Mesenchymal stem cell (in vitro differentiated cells and primary cell): ENCODE results near the gene NECTIN1.

Source experiments
- DNase-seq: peaks from one replicate; pipeline ENCODE4 v3.0.0-alpha.2; 2013
- H2AFZ ChIP-seq: one replicate; pipeline ENCODE4 v1.6.1; 2013; ENCODE audit warnings: low read depth, mild to moderate bottlenecking, control low read depth, inconsistent platforms, low read length, moderate library complexity
- H2AK5ac ChIP-seq: 2 replicates; pipeline ENCODE4 v1.6.1; 2013; ENCODE audit warnings: low read length, moderate library complexity, mild to moderate bottlenecking, inconsistent platforms; ENCODE audit not compliant: severe bottlenecking
- H2BK120ac ChIP-seq: one replicate; pipeline ENCODE4 v1.6.1; 2013; ENCODE audit warnings: low read depth, mild to moderate bottlenecking, inconsistent platforms, low read length, moderate library complexity
- H2BK12ac ChIP-seq, 2 experiments: one replicate each; pipeline ENCODE4 v1.6.1; 2013; ENCODE audit warnings: inconsistent platforms in 2 of 2, low read length in 2 of 2, mild to moderate bottlenecking in 2 of 2, moderate library complexity in 2 of 2, control low read depth in 1 of 2
- H2BK15ac ChIP-seq: one replicate; pipeline ENCODE4 v1.6.1; 2013; ENCODE audit warnings: mild to moderate bottlenecking, low read depth, inconsistent platforms; ENCODE audit not compliant: poor library complexity, severe bottlenecking
- H2BK5ac ChIP-seq: 2 replicates; pipeline ENCODE4 v1.6.1; 2013; ENCODE audit warnings: low read depth, mild to moderate bottlenecking, low read length, control low read depth, inconsistent platforms; ENCODE audit not compliant: poor library complexity, severe bottlenecking
- H3K14ac ChIP-seq, 2 experiments: one replicate each; pipeline ENCODE4 v1.6.1; 2013; ENCODE audit warnings: inconsistent platforms in 2 of 2, low read length in 2 of 2, control low read depth in 1 of 2, mild to moderate bottlenecking in 1 of 2, moderate library complexity in 1 of 2
- H3K18ac ChIP-seq, 2 experiments: one replicate each; pipeline ENCODE4 v1.6.1; 2013; ENCODE audit warnings: inconsistent platforms in 2 of 2, low read length in 2 of 2, control low read depth in 1 of 2, low read depth in 1 of 2, mild to moderate bottlenecking in 1 of 2
- H3K23ac ChIP-seq, 2 experiments: one replicate each; pipeline ENCODE4 v1.6.1; 2013; ENCODE audit warnings: inconsistent platforms in 2 of 2, low read length in 2 of 2, mild to moderate bottlenecking in 2 of 2, moderate library complexity in 2 of 2, control low read depth in 1 of 2
- H3K27ac ChIP-seq: 2 replicates; pipeline ENCODE4 v1.5.1; 2013; ENCODE audit warnings: mild to moderate bottlenecking, moderate library complexity, low read length, control low read depth, inconsistent platforms; ENCODE audit not compliant: poor library complexity, severe bottlenecking
- H3K27me3 ChIP-seq, 2 experiments: 2 replicates each; pipeline versions ENCODE4 v1.6.1 to v1.7.0; 2013; ENCODE audit warnings: low read length in 2 of 2, mild to moderate bottlenecking in 2 of 2, moderate library complexity in 2 of 2, control low read depth in 1 of 2, inconsistent platforms in 1 of 2; ENCODE audit not compliant: control insufficient read depth in 1 of 2, insufficient read depth in 1 of 2
- H3K36me3 ChIP-seq, 2 experiments: 2 replicates each; pipeline versions ENCODE4 v1.6.1 to v1.7.0; 2013; ENCODE audit warnings: low read length in 2 of 2, control low read depth in 1 of 2, inconsistent platforms in 1 of 2, low read depth in 1 of 2, mild to moderate bottlenecking in 1 of 2; ENCODE audit not compliant: insufficient read depth in 2 of 2, control insufficient read depth in 1 of 2
- H3K4ac ChIP-seq, 2 experiments: one replicate each; pipeline ENCODE4 v1.6.1; 2013; ENCODE audit warnings: inconsistent platforms in 2 of 2, low read length in 2 of 2, mild to moderate bottlenecking in 2 of 2, moderate library complexity in 2 of 2, control low read depth in 1 of 2, low read depth in 1 of 2
- H3K4me1 ChIP-seq: 2 replicates; pipeline ENCODE4 v1.6.1; 2013; ENCODE audit warnings: low read depth, low read length, control low read depth; ENCODE audit not compliant: control insufficient read depth, insufficient read depth
- H3K4me2 ChIP-seq: 2 replicates; pipeline ENCODE4 v1.6.1; 2013; ENCODE audit warnings: low read length, mild to moderate bottlenecking, inconsistent platforms; ENCODE audit not compliant: poor library complexity, severe bottlenecking
- H3K4me3 ChIP-seq, 2 experiments: 2 replicates each; pipeline versions ENCODE4 v1.5.1 to v1.7.0; 2013; ENCODE audit warnings: low read length in 2 of 2, mild to moderate bottlenecking in 2 of 2, control low read depth in 1 of 2, low read depth in 1 of 2; ENCODE audit not compliant: insufficient read depth in 1 of 2
- H3K79me1 ChIP-seq: replicated peaks from 2 replicates; pipeline ENCODE4 v1.6.1; 2013; ENCODE audit warnings: mild to moderate bottlenecking, control low read depth, low read length, inconsistent platforms; ENCODE audit not compliant: poor library complexity, severe bottlenecking
- H3K9ac ChIP-seq: 2 replicates; pipeline ENCODE4 v1.7.0; 2013; ENCODE audit warnings: mild to moderate bottlenecking, low read length, moderate library complexity
- H3K9me3 ChIP-seq: 2 replicates; pipeline ENCODE4 v1.7.0; 2013; ENCODE audit warnings: mild to moderate bottlenecking, low read length; ENCODE audit not compliant: control insufficient read depth
- H4K8ac ChIP-seq: one replicate; pipeline ENCODE4 v1.6.1; 2013; ENCODE audit warnings: inconsistent platforms, mild to moderate bottlenecking, low read length, moderate library complexity
- H4K91ac ChIP-seq: one replicate; pipeline ENCODE4 v1.6.1; 2013; ENCODE audit warnings: mild to moderate bottlenecking, low read length, inconsistent platforms
- WGBS: methylation state at CpG from one replicate; pipeline ENCODE4 v1.1.7; 2013; ENCODE audit warnings: mixed read lengths; 5-methylcytosine and 5-hydroxymethylcytosine counted together

NECTIN1 gene

GRCh38 chr11:119645018-119645417, 84.0 kb downstream of the NECTIN1 start:
- 77% methylated on average over 5 of the region's 5 CpGs for WGBS

GRCh38 chr11:119644502-119644901, 84.5 kb downstream of the NECTIN1 start:
- H3K4me1 ChIP-seq: no peaks in the 10 kb centered on the region
- H3K4ac ChIP-seq: no peak overlapping the region
- DNase-seq: no peak
- no peak overlapping the region for H3K4me2 ChIP-seq
- no peak overlapping the region for H3K4me3 ChIP-seq
- H4K91ac ChIP-seq: no peak overlapping the region
- H2AFZ ChIP-seq: no peak overlapping the region
- no peak overlapping the region for H2AK5ac ChIP-seq
- H4K8ac ChIP-seq: no peak overlapping the region
- no peak overlapping the region for H3K27ac ChIP-seq
- no peak overlapping the region for H2BK5ac ChIP-seq
- peaks cover 33 to 36% of the 10 kb centered on the region in 2 experiments for H3K27me3 ChIP-seq
- H3K9me3 ChIP-seq: no peaks in the 10 kb centered on the region
- H2BK15ac ChIP-seq: no peak overlapping the region
- H2BK120ac ChIP-seq: no peak overlapping the region
- H3K14ac ChIP-seq: no peak overlapping the region
- no peak overlapping the region for H3K23ac ChIP-seq
- no peak overlapping the region for H3K9ac ChIP-seq
- no peaks in the 10 kb centered on the region for H3K36me3 ChIP-seq
- H3K18ac ChIP-seq: no peak overlapping the region
- WGBS: 91% methylated on average over 7 of the region's 7 CpGs
- H3K79me1 ChIP-seq: no peaks in the 10 kb centered on the region
- H2BK12ac ChIP-seq: no peak overlapping the region

More at GRCh38 chr11:119645018-119645417, 84.0 kb downstream of the NECTIN1 start:
- Histone ChIP-seq H3K27ac (no peak overlapping the region), H3K4me2 (no peak overlapping the region), H2AFZ (no peak overlapping the region), H3K79me1 (no peaks in the 10 kb centered on the region), H2BK15ac (no peak overlapping the region), H4K91ac (no peak overlapping the region), H2BK120ac (no peak overlapping the region), H4K8ac (no peak overlapping the region), H3K23ac (no peak overlapping the region), H3K14ac (no peak overlapping the region), H2BK5ac (no peak overlapping the region), H3K36me3 (no peaks in the 10 kb centered on the region), H3K27me3 (peaks cover 28 to 34% of the 10 kb centered on the region in 2 experiments), H3K4ac (no peak overlapping the region), H3K4me1 (no peaks in the 10 kb centered on the region), H3K4me3 (no peak overlapping the region), H2BK12ac (no peak overlapping the region), H3K18ac (no peak overlapping the region), H3K9me3 (no peaks in the 10 kb centered on the region), H3K9ac (no peak overlapping the region), H2AK5ac (no peak overlapping the region)
- DNase-seq: no peak

GRCh38 chr11:119643876-119644225, 85.1 kb downstream of the NECTIN1 start:
- no peak overlapping the region for H2BK5ac ChIP-seq
- WGBS: 94% methylated on average over 5 of the region's 5 CpGs
- no peak overlapping the region for H3K4me3 ChIP-seq
- no peaks in the 10 kb centered on the region for H3K36me3 ChIP-seq
- no peak overlapping the region for H2BK12ac ChIP-seq
- no peak overlapping the region for H4K91ac ChIP-seq
- no peak overlapping the region for H2BK120ac ChIP-seq
- DNase-seq: no peak
- no peak overlapping the region for H4K8ac ChIP-seq
- H3K27me3 ChIP-seq: peaks cover 38 to 39% of the 10 kb centered on the region in 2 experiments
- H3K23ac ChIP-seq: peak overlapping the region in 1 of 2 experiments; percentile 43
- H3K4me2 ChIP-seq: no peak overlapping the region
- H3K4ac ChIP-seq: no peak overlapping the region
- no peak overlapping the region for H2AK5ac ChIP-seq
- H3K9me3 ChIP-seq: no peaks in the 10 kb centered on the region
- H3K27ac ChIP-seq: no peak overlapping the region
- no peak overlapping the region for H2AFZ ChIP-seq
- H2BK15ac ChIP-seq: no peak overlapping the region
- no peaks in the 10 kb centered on the region for H3K79me1 ChIP-seq
- no peak overlapping the region for H3K18ac ChIP-seq
- H3K14ac ChIP-seq: no peak overlapping the region
- H3K9ac ChIP-seq: no peak overlapping the region
- no peaks in the 10 kb centered on the region for H3K4me1 ChIP-seq

GRCh38 chr11:119643212-119643875, 85.7 kb downstream of the NECTIN1 start:
- no peak for DNase-seq
- Histone ChIP-seq H4K8ac (no peak overlapping the region), H2AFZ (no peak overlapping the region), H2BK120ac (no peak overlapping the region), H2AK5ac (no peak overlapping the region), H3K79me1 (no peaks in the 10 kb centered on the region), H3K27me3 (peaks cover 39 to 44% of the 10 kb centered on the region in 2 experiments), H2BK12ac (no peak overlapping the region), H2BK15ac (no peak overlapping the region), H3K4me2 (no peak overlapping the region), H3K4me3 (no peak overlapping the region), H3K36me3 (no peaks in the 10 kb centered on the region), H3K9me3 (no peaks in the 10 kb centered on the region), H3K4ac (no peak overlapping the region), H2BK5ac (no peak overlapping the region), H3K4me1 (no peaks in the 10 kb centered on the region), H4K91ac (no peak overlapping the region), H3K9ac (no peak overlapping the region), H3K18ac (no peak overlapping the region), H3K27ac (no peak overlapping the region), H3K23ac (peak overlapping the region in 1 of 2 experiments; percentile 43), H3K14ac (no peak overlapping the region)
- 78% methylated on average over 10 of the region's 10 CpGs for WGBS
